MM.1S (cell line): Measurements from ENCODE around the gene NOX5.
"Not testable (repeated sequence)": the region's sequence is repeated elsewhere in the genome, so short reads cannot be mapped to it uniquely, and the experiment has no call there.

Experiments used
- CTCF ChIP-seq: fragments of 300-600 bp; sonication (generic); IDR thresholded peaks from 2 replicates; pipeline ENCODE4 v1.5.1; 2016; ENCODE audit warnings: antibody characterized with exemption, low read length, mixed read lengths
- EZH2 ChIP-seq: fragments of 300-600 bp; sonication (generic); optimal IDR thresholded peaks from 2 replicates; pipeline ENCODE3; 2017; ENCODE audit warnings: low read depth, mild to moderate bottlenecking, antibody characterized with exemption, low read length, mixed read lengths
- EZH2phosphoT487 ChIP-seq: fragments of 300-600 bp; sonication (generic); IDR thresholded peaks from 2 replicates; pipeline ENCODE4 v1.6.1; 2018; ENCODE audit warnings: antibody characterized with exemption, low read length

- not testable (repeated sequence) for TF ChIP-seq EZH2, EZH2phosphoT487, CTCF
These were observed 37.1 kb upstream of the NOX5 start for GRCh38 chr15:68977426-68977825.
